HG03103 (cell line): ENCODE results near the gene CDK7.
A peak's percentile ranks its signal among the peaks of the same experiment; 100 is the strongest.
"Not testable (repeated sequence)": the region's sequence is repeated elsewhere in the genome, so short reads cannot be mapped to it uniquely, and the experiment has no call there.

Experiments used
- ATAC-seq: cut with Tn5 transposase; IDR thresholded peaks from one replicate; pipeline ENCODE4 v1.9.1; 2021; ENCODE audit warnings: low read depth; ENCODE audit not compliant: unreplicated experiment

CDK7 gene

DNA sequence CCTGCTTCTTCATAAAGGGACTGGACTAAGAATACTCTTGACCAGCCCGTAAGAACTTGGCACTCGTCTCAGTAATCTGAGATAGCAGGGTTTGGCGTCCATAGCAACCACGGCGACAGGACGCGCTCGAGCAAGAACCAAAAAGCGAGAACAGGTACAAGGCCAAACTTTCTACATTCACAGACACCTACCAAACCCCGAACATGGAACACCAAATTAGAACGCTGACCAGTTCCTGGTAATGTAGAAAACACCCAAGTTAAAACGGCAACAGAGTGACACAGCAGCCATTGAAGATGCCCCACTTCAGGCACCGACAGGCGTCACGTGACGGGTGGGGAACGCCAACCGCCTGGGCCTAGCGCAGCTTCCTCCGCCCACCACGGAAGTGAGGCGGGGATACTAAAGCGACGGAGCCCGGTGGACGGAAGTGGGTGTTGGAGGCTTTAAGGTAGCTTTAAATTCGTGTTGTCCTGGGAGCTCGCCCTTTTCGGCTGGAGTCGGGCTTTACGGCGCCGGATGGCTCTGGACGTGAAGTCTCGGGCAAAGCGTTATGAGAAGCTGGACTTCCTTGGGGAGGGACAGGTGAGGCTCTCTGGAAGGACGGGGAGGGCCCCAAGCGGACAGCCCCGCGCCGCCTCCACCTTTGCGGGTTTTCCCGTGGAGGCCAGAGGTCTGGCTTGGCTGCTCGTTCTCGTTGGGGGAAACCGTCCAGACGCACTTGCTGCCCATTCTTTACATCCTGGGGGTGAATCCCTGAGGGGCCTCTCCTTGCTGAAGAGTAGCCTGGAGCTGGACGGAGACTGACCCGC lies at the start of gene CDK7:
CDK7 (plus strand) TSS at position 430 of the 812 bp plus-strand sequence; CDS start at position 520, 90 bp downstream.
- ATAC-seq = peak; percentile 98

DNA sequence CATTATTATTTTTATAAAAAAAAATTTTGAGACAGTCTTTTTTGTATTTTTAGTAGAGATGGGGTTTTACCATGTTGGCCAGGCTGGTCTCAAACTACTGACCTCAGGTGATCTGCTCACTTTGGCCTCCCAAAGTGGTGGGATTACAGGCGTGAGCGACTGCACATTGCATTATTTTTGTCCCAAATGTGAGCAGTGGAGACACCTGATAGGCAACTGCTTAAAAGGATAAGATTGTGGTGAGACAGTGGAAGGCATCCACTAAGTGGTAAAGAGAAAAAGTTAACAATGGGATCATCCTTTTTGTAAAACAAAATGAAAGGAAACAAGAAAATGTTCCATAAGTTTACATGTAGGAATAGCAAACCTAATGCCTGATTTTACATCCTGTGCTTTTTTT lies 47.3 kb upstream of the CDK7 start:
- ATAC-seq = no peak

DNA sequence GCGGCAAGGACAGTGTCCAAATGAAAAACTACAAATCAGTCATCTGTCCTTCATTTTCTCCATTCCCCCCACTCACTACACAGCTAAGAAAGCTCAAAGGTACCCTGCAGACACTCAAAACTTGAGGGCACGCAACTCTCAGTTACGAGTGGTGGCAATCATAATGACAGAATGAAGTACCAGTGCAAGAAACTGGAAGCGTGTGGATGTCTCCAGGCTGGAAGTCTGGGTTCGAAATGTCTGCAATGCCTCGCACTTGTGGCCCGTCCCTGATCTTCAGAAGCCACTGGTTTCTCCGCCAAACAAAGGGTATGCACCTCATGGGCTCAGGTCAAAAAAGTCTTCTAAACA lies 45.9 kb upstream of the CDK7 start:
- ATAC-seq = no peak

DNA sequence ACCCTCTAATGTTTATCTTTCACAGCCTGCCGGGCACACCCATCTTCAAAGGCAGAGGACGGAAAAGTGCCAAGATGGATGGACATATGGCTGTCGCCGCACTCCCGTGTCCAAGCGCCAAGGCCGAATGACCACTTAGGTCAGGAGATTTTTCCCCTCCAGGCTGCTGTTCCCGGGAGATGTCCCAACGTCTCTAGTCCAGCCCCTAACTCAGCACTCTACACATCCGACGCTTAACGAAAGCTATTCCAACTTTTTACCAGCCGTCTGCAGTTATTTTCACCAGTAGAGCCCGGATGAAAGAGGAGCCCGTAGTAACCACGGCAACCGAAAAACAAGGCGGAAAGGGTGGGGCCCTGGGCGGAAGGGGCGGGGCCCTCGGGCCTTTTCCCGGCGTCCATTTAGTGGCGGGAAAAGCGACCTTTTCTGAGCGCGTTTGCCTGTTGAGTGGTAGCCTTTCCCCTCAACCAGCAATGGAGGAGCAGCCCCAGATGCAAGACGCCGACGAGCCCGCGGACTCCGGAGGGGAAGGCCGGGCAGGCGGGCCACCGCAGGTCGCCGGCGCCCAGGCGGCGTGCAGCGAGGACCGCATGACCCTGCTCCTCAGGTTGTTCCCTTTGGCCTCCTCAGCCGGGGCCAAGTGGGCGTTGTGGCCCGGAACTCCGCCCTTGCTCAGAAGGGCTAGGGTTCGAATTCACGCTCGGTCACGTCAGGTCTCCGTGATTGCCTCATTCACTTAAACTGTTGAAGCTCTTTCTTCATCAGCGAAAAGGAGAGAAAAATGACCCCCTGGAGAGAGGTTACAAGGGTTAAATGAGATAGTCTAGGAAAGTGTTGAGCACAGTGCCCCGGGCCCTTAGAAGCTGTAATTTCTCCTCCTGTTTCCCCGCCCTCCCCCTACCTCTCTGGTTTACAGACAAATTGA lies 45.3 kb upstream of the CDK7 start, which contains the start of gene CENPH:
CENPH (plus strand) TSS at position 422 of the 925 bp plus-strand sequence; CDS start at position 474, 52 bp downstream.
- ATAC-seq = peak; percentile 86

DNA sequence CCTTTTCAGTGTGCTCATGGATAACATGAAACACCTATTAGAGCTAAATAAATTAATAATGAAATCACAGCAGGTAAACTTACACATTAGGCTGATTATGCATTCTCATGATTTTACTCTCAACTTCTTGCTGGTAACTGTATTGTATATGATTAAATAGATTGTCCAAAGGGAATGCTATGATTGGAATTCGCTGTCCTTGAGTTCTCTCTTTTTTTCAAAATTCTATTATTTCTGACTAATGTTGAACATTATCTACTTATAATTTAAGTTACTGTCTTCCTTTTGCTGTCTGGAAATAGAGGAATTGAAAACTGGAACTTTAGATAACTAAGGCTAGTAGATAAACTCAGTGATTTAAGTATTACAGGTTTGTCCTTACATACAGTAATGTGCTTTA lies 32.2 kb upstream of the CDK7 start:
- ATAC-seq = no peak

DNA sequence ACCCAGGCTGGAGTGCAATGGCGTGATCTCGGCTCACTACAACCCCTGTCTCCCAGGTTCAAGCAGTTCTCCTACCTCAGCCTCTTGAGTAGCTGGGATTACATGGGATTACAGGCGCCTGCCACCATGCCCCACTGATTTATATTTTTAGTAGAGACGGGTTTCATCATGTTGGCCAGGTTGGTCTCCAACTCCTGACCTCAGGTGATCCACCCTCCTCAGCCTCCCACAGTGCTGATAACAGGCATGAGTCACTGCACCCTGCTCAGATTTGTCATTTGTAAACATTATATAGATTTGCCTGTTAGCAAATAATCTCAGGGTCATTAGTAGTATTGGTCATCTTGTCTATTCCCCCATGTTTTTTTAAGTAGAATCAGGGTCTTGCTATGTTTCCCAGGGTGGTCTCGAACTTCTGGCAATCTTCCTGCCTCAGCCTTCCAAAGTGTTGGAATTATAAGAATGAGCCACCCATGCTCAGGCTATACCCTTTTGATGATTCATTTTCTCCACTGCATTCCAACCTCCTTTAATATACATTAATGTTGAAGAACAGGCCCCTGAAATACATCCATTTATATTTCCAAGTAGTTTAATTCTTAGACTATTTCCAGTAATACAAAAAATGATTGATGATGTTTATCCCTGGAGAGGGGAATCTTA lies 28.0 kb upstream of the CDK7 start:
- ATAC-seq = no peak

DNA sequence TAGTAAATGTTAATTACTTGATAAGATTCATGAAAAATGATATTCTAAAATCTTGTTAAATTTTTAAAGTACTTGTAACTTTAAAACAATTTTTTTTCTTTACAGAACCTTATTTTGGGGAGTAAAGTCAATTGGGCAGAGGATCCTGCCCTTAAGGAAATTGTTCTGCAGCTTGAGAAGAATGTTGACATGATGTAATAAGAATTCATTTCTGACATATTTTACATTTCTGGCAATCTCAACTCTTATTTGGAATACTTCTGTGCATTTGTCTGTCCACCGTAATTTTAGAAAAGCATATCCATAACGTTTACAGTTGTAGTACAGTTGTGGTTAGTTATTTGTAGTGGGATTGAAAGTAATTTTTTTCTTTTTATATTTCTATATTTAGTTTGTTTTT lies 25.1 kb upstream of the CDK7 start:
- ATAC-seq = no peak

DNA sequence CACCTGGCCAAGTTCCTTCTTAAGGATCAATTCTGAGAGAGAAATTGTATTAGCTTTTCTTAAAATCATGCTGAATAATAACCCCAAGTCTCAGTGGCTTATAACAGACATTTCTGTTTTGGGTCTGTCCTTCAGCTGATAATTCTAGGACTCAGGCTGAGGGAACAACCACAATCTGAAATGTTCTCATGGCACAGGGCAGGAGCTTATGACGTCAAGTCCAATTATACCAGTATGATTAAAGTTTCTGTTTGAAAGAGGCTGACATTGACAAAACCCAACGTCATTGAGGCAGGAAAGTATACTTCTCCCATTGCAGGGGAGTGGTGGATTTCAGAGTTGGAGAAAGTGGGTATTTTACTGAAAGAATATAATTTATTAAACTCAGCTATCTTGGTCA lies 23.5 kb upstream of the CDK7 start:
- ATAC-seq = no peak

DNA sequence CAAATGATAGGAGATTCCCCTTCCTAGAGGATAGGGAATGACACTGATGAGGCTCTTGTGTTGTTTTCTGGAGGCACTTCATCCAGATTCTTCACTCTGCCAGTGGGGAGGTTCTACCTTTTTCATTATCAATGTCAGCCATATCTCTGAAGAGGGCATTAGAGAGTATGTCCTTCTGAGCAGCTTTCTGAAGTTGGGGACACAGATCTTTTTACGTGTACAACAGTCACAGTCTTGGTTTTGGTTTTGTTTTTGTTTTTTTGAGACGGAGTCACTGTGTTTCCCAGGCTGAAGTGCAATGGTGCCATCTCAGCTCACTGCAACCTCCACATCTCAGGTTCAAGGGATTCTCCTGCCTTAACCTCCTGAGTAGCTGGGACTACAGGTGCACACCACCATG lies 22.7 kb upstream of the CDK7 start:
- ATAC-seq = no peak

DNA sequence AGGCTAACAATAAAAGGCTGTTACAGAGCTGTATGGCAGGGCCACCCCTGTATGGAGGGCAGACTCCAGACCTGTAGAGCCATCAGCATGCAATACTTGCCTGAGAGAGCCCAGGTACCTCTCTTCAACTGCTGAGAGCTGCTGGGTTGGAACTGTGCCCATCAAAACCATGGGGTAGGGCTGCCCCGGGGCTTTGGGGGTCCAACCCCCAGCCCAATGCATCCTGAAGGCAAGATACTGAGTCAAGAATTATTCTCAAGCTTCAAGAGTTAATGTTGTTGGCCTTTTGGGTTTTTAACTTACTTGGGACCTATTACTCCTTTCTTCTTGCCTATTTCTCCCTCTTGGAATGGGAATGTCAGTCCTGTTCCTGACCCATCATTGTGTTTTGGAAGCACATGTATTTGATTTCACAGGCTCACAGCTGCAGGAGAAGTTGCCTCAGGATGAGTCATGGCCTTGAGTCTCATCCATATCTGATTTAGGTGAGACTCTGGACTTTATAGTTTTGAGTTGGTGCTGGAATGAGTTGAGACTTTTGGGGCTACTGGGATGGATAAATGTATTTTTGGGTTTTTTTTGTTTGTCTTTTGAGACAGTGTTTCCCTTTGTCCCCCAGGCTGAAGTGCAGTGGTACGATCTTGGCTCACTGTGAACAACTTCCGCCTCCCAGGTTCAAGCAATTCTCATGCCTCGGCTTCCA lies 21.0 kb upstream of the CDK7 start:
- no peak for ATAC-seq

DNA sequence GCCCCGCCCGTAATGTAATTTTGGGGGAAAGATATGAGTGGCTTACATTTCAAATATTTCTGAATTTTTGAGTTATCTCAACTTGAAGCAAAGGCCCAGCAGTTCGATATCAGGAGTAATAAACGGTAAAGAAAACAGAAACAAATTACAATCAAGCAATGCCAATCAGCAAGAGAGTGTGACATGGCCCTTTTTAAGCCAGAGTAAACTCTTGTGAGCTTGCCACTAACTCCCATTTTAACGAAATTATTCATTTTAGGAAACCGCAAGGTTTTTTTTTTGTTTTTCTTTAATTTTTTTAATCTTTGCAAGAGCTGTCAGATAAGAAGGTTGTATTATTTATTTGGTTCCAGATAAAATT lies 17.6 kb upstream of the CDK7 start:
- no peak for ATAC-seq

DNA sequence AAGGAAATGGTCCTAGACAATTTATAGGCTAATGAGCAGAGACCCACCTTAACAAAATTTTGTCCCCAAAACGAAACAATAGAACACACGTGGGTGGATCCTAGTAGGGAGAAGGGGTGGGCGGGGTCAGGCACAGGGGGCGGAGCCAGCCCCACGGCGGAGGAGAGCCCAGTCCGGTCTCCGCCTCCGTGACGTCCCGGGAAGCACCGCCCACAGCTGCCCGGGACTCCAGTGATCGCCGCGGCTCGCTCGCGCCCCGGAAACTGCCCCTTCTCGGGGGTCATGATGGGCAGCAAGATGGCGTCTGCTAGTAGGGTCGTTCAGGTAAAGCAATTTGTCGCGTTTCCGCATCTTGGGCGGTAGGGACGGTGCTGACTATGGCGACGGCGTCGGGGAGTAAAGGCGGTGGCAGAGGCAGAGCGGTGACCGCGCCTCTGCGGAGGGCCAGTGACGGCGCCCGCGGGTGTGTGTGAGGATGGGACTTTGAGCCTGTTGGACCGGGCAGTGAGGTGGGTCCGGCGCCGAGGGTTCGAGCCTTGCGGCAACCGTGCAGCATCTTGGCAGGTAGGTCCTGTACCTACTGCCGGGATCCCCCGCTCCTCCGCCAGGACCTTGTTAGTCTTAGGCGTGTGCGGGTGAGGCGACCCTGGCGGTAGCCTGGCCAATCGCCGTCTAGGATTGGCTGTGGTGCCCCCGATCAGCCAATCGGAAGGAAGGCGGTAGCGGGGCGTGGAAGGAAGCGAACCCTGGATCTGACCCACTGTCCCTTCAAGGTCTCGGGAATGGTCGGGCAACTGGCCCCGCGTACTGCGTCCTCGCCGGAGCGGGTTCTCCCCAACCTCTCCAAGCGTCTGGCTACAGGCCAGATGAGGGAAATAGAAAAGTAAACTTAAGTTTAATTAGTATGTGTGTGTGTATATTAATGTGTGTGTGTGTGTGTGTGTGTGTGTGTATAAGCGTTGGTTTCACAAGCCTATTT lies 16.8 kb upstream of the CDK7 start:
- peak; percentile 88 for ATAC-seq

DNA sequence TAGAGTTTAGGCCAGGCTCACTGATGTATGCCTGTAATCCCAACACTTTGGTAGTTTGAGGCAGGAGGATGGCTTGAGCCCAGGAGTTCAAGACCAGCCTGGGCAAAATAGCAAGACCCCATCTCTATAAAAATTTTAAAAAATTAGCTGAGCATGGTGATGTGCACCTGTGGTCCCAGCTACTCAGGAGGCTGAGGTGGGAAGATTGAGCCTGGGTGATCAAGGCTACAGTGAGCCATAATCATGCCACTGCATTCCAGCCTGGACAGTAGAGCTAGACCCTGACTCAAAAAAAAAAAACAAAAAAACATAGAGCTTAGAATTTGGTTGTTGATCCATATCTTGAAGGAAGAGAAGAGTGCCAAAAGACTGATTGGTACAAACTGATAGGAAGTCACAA lies 14.7 kb upstream of the CDK7 start:
- no peak for ATAC-seq

DNA sequence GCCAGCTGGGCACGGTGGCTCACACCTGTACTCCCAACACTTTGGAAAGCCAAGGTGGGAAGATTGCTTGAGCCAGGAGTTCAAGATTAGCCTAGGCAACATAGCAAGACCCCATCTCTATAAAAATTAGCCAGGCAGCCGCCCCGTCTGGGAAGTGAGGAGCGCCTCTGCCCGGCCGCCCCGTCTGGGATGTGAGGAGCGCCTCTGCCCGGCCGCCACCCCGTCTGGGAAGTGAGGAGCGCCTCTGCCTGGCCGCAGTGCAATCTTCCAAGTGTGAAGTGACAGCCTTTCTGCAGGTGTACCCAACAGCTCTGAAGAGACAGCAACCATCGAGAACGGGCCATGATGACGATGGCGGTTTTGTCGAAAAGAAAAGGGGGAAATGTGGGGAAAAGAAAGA lies 14.3 kb upstream of the CDK7 start:
- not testable (repeated sequence) for ATAC-seq

DNA sequence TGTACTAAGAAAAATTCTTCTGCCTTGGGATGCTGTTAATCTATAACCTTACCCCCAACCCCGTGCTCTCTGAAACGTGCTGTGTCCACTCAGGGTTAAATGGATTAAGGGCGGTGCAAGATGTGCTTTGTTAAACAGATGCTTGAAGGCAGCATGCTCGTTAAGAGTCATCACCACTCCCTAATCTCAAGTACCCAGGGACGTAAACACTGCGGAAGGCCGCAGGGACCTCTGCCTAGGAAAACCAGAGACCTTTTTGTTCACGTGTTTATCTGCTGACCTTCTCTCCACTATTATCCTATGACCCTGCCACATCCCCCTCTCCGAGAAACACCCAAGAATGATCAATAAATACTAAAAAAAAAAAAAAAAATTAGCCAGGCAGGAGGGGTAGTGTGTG lies 13.9 kb upstream of the CDK7 start:
- ATAC-seq = not testable (repeated sequence)

DNA sequence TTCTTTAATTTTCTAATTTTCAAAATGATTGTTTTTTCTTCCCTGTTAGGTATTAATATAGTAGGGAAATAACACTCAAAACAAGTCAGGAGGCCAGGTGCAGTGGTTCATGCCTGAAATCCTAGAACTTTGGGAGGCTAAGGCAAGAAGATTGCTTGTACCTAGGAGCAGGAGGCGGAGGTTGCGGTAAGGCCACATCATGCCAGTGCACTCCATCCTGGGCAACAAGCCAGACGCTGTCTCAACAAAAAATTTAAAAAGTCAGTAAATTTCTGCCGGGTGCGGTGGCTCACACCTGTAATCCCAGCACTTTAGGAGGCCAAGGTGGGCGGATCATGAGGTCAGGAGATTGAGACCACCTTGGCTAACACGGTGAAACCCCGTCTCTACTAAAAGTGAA lies 10.2 kb upstream of the CDK7 start:
- ATAC-seq = no peak

DNA sequence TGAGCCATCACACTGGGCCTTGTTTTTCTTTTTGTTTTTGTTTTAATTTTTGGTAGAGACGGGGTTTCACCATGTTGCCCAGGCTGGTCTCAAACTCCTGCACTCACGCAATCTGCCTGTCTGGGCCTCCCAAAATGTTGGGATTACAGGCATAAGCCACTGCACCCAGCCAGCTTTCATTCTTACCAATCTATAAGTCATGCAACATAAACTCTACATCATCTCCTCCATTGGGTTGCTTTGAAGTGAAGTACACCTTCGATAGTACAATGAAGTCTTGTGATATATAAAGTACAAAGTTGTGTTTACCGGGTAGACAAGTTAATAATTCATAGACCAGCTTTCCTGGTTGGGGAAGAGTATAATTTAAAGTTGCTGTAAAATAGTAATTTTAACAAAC lies 8.8 kb upstream of the CDK7 start:
- ATAC-seq = no peak

DNA sequence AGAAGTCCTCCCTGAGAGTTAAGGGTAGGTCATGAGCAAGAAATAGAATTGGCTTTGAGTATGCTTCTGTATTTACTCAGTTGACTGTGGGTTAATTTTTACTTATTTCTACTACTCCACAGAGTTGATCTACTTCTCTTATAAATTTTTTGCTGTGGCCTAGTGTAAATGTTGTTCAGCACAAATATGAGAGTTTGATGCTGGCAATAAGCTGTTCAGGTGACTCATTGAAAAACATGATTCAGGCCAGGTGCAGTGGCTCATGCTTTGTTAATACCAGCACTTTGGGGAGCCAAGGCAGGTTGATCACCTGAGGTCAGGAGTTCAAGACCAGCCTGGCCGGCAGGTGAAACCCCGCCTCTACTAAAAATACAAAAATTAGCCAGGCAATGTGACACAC lies 4.5 kb upstream of the CDK7 start:
- no peak for ATAC-seq

DNA sequence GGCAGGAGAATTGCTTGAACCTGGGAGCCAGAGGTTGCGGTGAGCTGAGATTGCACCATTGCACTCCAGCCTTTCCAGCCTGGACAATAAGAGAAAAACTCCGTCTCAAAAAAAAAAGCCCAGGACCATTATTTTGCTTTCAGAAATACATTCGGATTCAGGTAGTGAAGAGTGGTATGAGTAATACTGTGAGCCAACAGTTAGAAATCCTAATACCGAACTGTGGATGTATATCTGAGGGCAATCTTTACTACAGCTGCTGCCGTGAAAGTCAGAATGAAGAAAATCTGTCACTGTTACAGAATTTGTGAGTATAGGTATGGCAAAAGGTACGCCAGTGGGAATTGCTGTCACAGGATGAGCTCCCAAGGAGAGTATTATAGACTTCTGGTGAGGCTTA lies 3.4 kb upstream of the CDK7 start:
- no peak for ATAC-seq
